PC-9 (cell line): Measurements from ENCODE around the gene OSBPL8. TPM values are rescaled to one million over a fixed set of nuclear protein-coding genes. Genes with fewer than 3 reads are reported as not detected.

ENCODE experiments used
- BruUV-seq: library from RNA; stranded (reverse); fragments of 400-500 nt; replicated peaks from 2 replicates; lab custom pipeline; 2021; lab: Mats Ljungman, UMichigan
- CTCF ChIA-PET: fragments of 300-600 bp; sonication (Branson Sonifier 250); formaldehyde crosslinking; loops from one replicate; lab custom pipeline; 2022; ENCODE audit warnings: antibody characterized with exemption; lab: Charles Lee
- POLR2A ChIA-PET: fragments of 300-600 bp; sonication (Branson Sonifier 250); formaldehyde crosslinking; loops from one replicate; lab custom pipeline; 2022; ENCODE audit warnings: antibody characterized with exemption; ENCODE audit not compliant: unreplicated experiment; lab: Charles Lee
- DNase-seq, 2 experiments: peaks; one replicate each; pipeline versions ENCODE4 v3.0.0 to v3.0.0-alpha.2; 2015 to 2022; ENCODE audit warnings: mixed read lengths in 1 of 2
- H2AFZ ChIP-seq: fragments of 200-600 bp; sonication (generic); 2 replicates; pipeline ENCODE4 v1.8.1; 2017; ENCODE audit warnings: antibody characterized with exemption
- H3F3A ChIP-seq: fragments of 200-600 bp; sonication (generic); 2 replicates; pipeline ENCODE4 v1.8.1; 2017; ENCODE audit warnings: antibody characterized with exemption, mild to moderate bottlenecking, low read depth; ENCODE audit not compliant: insufficient read depth
- H3K27ac ChIP-seq: fragments of 200-600 bp; sonication (generic); 2 replicates; pipeline ENCODE4 v1.6.1; 2016; ENCODE audit warnings: mixed run types
- H3K27me3 ChIP-seq: fragments of 200-600 bp; sonication (generic); 2 replicates; pipeline ENCODE4 v1.6.1; 2016; ENCODE audit warnings: low read depth, mixed run types; ENCODE audit not compliant: insufficient read depth
- H3K36me3 ChIP-seq: fragments of 200-600 bp; sonication (generic); 2 replicates; pipeline ENCODE4 v1.6.1; 2016; ENCODE audit warnings: low read depth, mixed run types
- H3K4me1 ChIP-seq: fragments of 200-600 bp; sonication (generic); replicated peaks from 2 replicates; pipeline ENCODE4 v1.6.1; 2016; ENCODE audit warnings: mixed run types; ENCODE audit not compliant: insufficient read depth
- H3K4me2 ChIP-seq: fragments of 200-600 bp; sonication (generic); 2 replicates; pipeline ENCODE4 v1.6.1; 2017; ENCODE audit warnings: mixed run types
- H3K4me3 ChIP-seq: fragments of 200-600 bp; sonication (generic); 2 replicates; pipeline ENCODE4 v1.6.1; 2016; ENCODE audit warnings: mixed run types
- H3K79me2 ChIP-seq: fragments of 200-600 bp; sonication (generic); 2 replicates; pipeline ENCODE4 v1.6.1; 2017; ENCODE audit warnings: low read depth, mixed run types
- H3K9me2 ChIP-seq: fragments of 200-600 bp; sonication (generic); 2 replicates; pipeline ENCODE4 v1.8.1; 2017; ENCODE audit warnings: mild to moderate bottlenecking; ENCODE audit not compliant: insufficient read depth
- H3K9me3 ChIP-seq: fragments of 200-600 bp; sonication (generic); 2 replicates; pipeline ENCODE4 v1.8.1; 2016; ENCODE audit warnings: low read depth; ENCODE audit not compliant: insufficient read depth
- H4K20me1 ChIP-seq: fragments of 200-600 bp; sonication (generic); 2 replicates; pipeline ENCODE4 v1.8.1; 2017; ENCODE audit not compliant: insufficient read depth
- EZH2 ChIP-seq: fragments of 200-600 bp; sonication (generic); IDR thresholded peaks from 2 replicates; pipeline ENCODE4 v1.8.0; 2017; ENCODE audit warnings: antibody characterized with exemption, low read depth
- intact Hi-C: fragments of 100-400 bp; cut with micrococcal nuclease; formaldehyde crosslinking; loops from one replicate; pipeline ENCODE4 v1.10.0; 2022; ENCODE audit not compliant: unreplicated experiment
- total RNA-seq: library from RNA; stranded (reverse); gene quantifications from 2 replicates; pipeline ENCODE4 v1.2.3, GENCODE V29; 2021
- TF ChIP-seq, protein P1 (sequence below): fragments of 200-600 bp; sonication (generic); conservative IDR thresholded peaks from 2 replicates; pipeline ENCODE4 v1.6.1; 2017; ENCODE audit warnings: mixed run types, antibody characterized with exemption, mild to moderate bottlenecking, moderate library complexity

The OSBPL8 gene
- total RNA-seq, 1 experiment from 2014 or later = 53.2 TPM

- ChIA-PET CTCF (no interaction called here), POLR2A (no interaction called here)
- H3K27me3 ChIP-seq = no peaks in the 10 kb centered on the region
- no peak overlapping the region for H3K4me2 ChIP-seq
- H3K4me1 ChIP-seq = peaks cover 8% of the 10 kb centered on the region
- BruUV-seq = no TSS peak
- H3F3A ChIP-seq = peaks cover 8% of the 10 kb centered on the region; the same call in 1 of the 2 replicates
- H3K4me3 ChIP-seq = no peak overlapping the region
- H3K79me2 ChIP-seq = no peaks in the 10 kb centered on the region; the same call in 1 of the 2 replicates
- H3K9me2 ChIP-seq = no peaks in the 10 kb centered on the region; the same call in 1 of the 2 replicates
- peaks cover 6% of the 10 kb centered on the region for H3K9me3 ChIP-seq
- DNase-seq = no peak
- no peaks in the 10 kb centered on the region for H4K20me1 ChIP-seq
- H2AFZ ChIP-seq = no peak overlapping the region
- TF ChIP-seq, protein P1, sequence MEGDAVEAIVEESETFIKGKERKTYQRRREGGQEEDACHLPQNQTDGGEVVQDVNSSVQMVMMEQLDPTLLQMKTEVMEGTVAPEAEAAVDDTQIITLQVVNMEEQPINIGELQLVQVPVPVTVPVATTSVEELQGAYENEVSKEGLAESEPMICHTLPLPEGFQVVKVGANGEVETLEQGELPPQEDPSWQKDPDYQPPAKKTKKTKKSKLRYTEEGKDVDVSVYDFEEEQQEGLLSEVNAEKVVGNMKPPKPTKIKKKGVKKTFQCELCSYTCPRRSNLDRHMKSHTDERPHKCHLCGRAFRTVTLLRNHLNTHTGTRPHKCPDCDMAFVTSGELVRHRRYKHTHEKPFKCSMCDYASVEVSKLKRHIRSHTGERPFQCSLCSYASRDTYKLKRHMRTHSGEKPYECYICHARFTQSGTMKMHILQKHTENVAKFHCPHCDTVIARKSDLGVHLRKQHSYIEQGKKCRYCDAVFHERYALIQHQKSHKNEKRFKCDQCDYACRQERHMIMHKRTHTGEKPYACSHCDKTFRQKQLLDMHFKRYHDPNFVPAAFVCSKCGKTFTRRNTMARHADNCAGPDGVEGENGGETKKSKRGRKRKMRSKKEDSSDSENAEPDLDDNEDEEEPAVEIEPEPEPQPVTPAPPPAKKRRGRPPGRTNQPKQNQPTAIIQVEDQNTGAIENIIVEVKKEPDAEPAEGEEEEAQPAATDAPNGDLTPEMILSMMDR = no peak
- no peak for TF ChIP-seq EZH2
- no peak overlapping the region for H3K27ac ChIP-seq
- intact Hi-C loops = loop anchor here (10.0 kb wide), 4 partner anchors 107 to 417 kb away; partner anchors contain the start of genes BBS10, NAP1L1 and PHLDA1
- no peaks in the 10 kb centered on the region for H3K36me3 ChIP-seq
Observed at GRCh38 chr12:76451528-76451927, 108.0 kb downstream of the OSBPL8 start.

GRCh38 chr12:76450690-76451089 is 108.9 kb downstream of the OSBPL8 start:
- Histone ChIP-seq H2AFZ (no peak overlapping the region), H3K4me3 (no peak overlapping the region), H3K27ac (no peak overlapping the region), H3K4me1 (peaks cover 8% of the 10 kb centered on the region), H3K36me3 (no peaks in the 10 kb centered on the region), H3K27me3 (no peaks in the 10 kb centered on the region), H3K4me2 (no peak overlapping the region), H3K9me3 (peaks cover 6% of the 10 kb centered on the region), H4K20me1 (no peaks in the 10 kb centered on the region), H3K79me2 (no peaks in the 10 kb centered on the region; the same call in 1 of the 2 replicates), H3F3A (peaks cover 3% of the 10 kb centered on the region; the same call in 1 of the 2 replicates), H3K9me2 (no peaks in the 10 kb centered on the region; the same call in 1 of the 2 replicates)
- CTCF ChIA-PET = no interaction called here
- no TSS peak for BruUV-seq
- TF ChIP-seq, protein P1 = no peak
- TF ChIP-seq EZH2 = no peak
- POLR2A ChIA-PET = interaction anchor here (0.7 kb wide), 1 partner anchor 170 kb away, joined by 9 read pairs; no protein-coding TSS in a partner anchor
- intact Hi-C loops = loop anchor here (10.0 kb wide), 4 partner anchors 106 to 416 kb away; partner anchors contain the start of genes BBS10, NAP1L1 and PHLDA1
- no peak for DNase-seq

GRCh38 chr12:76449993-76450392 is 109.6 kb downstream of the OSBPL8 start:
- ChIA-PET POLR2A (no interaction called here), CTCF (no interaction called here)
- no peaks in the 10 kb centered on the region for H4K20me1 ChIP-seq
- peaks cover 6% of the 10 kb centered on the region for H3K9me3 ChIP-seq
- no peak overlapping the region for H3K4me3 ChIP-seq
- no peak overlapping the region for H2AFZ ChIP-seq
- intact Hi-C loops = loop anchor here (10.0 kb wide), 4 partner anchors 105 to 415 kb away; partner anchors contain the start of genes BBS10, NAP1L1 and PHLDA1
- H3K27ac ChIP-seq = no peak overlapping the region
- H3K4me1 ChIP-seq = peaks cover 1% of the 10 kb centered on the region; the same call in 1 of the 2 replicates
- no peaks in the 10 kb centered on the region for H3K36me3 ChIP-seq
- no peaks in the 10 kb centered on the region; the same call in 1 of the 2 replicates for H3K9me2 ChIP-seq
- H3K79me2 ChIP-seq = no peaks in the 10 kb centered on the region; the same call in 1 of the 2 replicates
- H3K27me3 ChIP-seq = no peaks in the 10 kb centered on the region
- no peak overlapping the region for H3K4me2 ChIP-seq
- no TSS peak for BruUV-seq
- H3F3A ChIP-seq = no peaks in the 10 kb centered on the region; the same call in 1 of the 2 replicates
- DNase-seq = no peak
- TF ChIP-seq EZH2 = no peak
- TF ChIP-seq, protein P1 = no peak
